ENCODE data around the gene CYP21A2.

- TF ChIP-seq EZH2 (IDR thresholded peaks at IDR 0.05; ENCODE audit: borderline replicate concordance, insufficient read depth, low read depth, low read length, poor library complexity, severe bottlenecking) (no peak), CTCF (IDR thresholded peaks at IDR 0.05) (peak; percentile 52)
These were observed 49.6 kb downstream of the CYP21A2 start for GRCh38 chr6:32087574-32088486.

Data from B cell (primary cell).